ENCODE data around the gene SNCB. TPM values are rescaled to one million over a fixed set of nuclear protein-coding genes. Genes with fewer than 3 reads are reported as not detected.
A peak's percentile ranks its signal among the peaks of the same experiment; 100 is the strongest.

Gene SNCB
- total and polyA plus RNA-seq, 2 of the 8 experiments (the other 6 are each of a cell fraction or from before 2014, with no cell fraction given): 4.2 to 5.9 TPM

DNA sequence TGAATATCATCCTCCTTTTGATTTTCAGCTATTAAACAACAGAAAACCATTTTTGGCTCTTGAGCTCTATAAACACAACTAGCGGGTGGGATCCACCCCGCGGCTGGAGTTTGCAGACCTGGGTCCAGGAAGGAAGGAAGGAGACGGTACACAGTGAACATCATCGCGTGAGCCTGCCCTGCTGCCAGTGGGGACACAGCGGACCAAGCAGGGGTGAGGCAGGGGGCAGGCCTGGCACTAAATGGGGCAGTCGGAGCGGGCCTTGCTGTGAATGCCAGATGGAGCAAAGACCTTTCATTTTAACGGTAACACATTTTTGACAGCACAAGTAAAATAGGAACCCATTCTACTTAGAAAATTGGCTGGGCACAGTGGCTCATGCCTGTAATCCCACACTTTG is 31.3 kb upstream of the SNCB start:
- CTCF ChIA-PET (ENCODE audit: partially characterized antibody): interaction anchor here (0.7 to 35.1 kb wide), 42 partner anchors 7 to 451 kb away, joined by 3 to 859 read pairs (median 10); partner anchors contain the start of genes FGFR4 and HK3
- peaks cover 0 to 4% of the 10 kb centered on the region in 2 experiments for H4K20me1 ChIP-seq (replicated peaks in 1 of 2; ENCODE audit: control insufficient read depth in 1 of 2, insufficient read depth in 2 of 2, low read length in 2 of 2)
- H4K91ac ChIP-seq (replicated peaks; ENCODE audit: insufficient read length, low read length): peak overlapping the region; percentile 57
- no peak overlapping the region for H3K9ac ChIP-seq (replicated peaks in 1 of 4; ENCODE audit: extremely low read depth in 1 of 4, low read depth in 3 of 4, low read length in 3 of 4)
- no peaks in the 10 kb centered on the region for H3K9me3 ChIP-seq (ENCODE audit: insufficient read depth in 2 of 2, low read depth in 1 of 2, low read length in 1 of 2)
- H3K36me3 ChIP-seq (ENCODE audit: control insufficient read depth in 2 of 4, insufficient read depth in 4 of 4, low read length in 3 of 4): no peaks in the 10 kb centered on the region; a peak in 1 of 8 replicates
- peak overlapping the region; percentile 97; the same call in 1 of the 2 replicates for H2BK15ac ChIP-seq (ENCODE audit: low read length)
- H3K4me3 ChIP-seq (ENCODE audit: extremely low read depth in 1 of 4, insufficient read depth in 2 of 4, low read depth in 3 of 4, low read length in 4 of 4): no peak overlapping the region
- H2BK12ac ChIP-seq (ENCODE audit: low read depth, low read length): no peak overlapping the region
- DNase-seq (ENCODE audit: low read depth in 1 of 2, low spot score in 2 of 2) (no peak), FAIRE-seq (no peak)
- no peaks in the 10 kb centered on the region for H3K27me3 ChIP-seq (replicated peaks in 1 of 4; ENCODE audit: control insufficient read depth in 3 of 4, extremely low read depth in 1 of 4, insufficient read depth in 3 of 4, low read length in 3 of 4)
- H3K23ac ChIP-seq (ENCODE audit: insufficient read length): no peak overlapping the region
- WGBS, 2 experiments (ENCODE audit: extremely low coverage in 1 of 2, insufficient coverage in 1 of 2, insufficient read length in 1 of 2, insufficient replicate concordance in 2 of 2, low coverage in 1 of 2, low lambda C conversion rate in 2 of 2, missing lambda C conversion rate in 1 of 2): 92% methylated on average over 10 of the region's 10 CpGs; no CpG with 5 or more reads in 1 of the 2 experiments
- H2BK120ac ChIP-seq (replicated peaks; ENCODE audit: low read depth, low read length): no peak overlapping the region
- no peak overlapping the region for H4K5ac ChIP-seq (ENCODE audit: insufficient read length, low read depth, low read length)
- no peak overlapping the region for H2AFZ ChIP-seq (ENCODE audit: low read length)
- peaks cover 0 to 12% (median 8%) of the 10 kb centered on the region in 4 experiments; a peak in 6 of 7 replicates for H3K4me1 ChIP-seq (replicated peaks in 1 of 4; ENCODE audit: control insufficient read depth in 3 of 4, insufficient read depth in 4 of 4, low read length in 3 of 4)
- H3K18ac ChIP-seq (ENCODE audit: extremely low read depth, low read length): 0 out of 2 replicates have a peak overlapping the region, but pooled peaks have one; percentile 62
- H3K56ac ChIP-seq (replicated peaks; ENCODE audit: insufficient read length, low read depth, low read length): no peak overlapping the region
- POLR2A ChIA-PET (ENCODE audit: partially characterized antibody): interaction anchor here (0.6 to 1.7 kb wide), 3 partner anchors 8 to 135 kb away, joined by 4 to 6 read pairs (median 4); no protein-coding TSS in a partner anchor
- no peak overlapping the region for H3K14ac ChIP-seq (ENCODE audit: insufficient read length)
- no peaks in the 10 kb centered on the region for H3K79me1 ChIP-seq (ENCODE audit: low read depth, low read length)
- 0 out of 2 replicates have a peak overlapping the region, but pooled peaks have one; percentile 48 for H2BK20ac ChIP-seq (ENCODE audit: low read length)
- no peak overlapping the region for H3K4me2 ChIP-seq (ENCODE audit: insufficient read depth in 1 of 2, low read depth in 2 of 2, low read length in 2 of 2)
- no peak overlapping the region; the same call in 1 of the 2 replicates for H4K8ac ChIP-seq (ENCODE audit: extremely low read depth, insufficient read depth, low read length)
- H3K27ac ChIP-seq (ENCODE audit: low read depth, low read length): no peak overlapping the region
- H3K4ac ChIP-seq (replicated peaks; ENCODE audit: insufficient read length, low read depth, low read length): no peak overlapping the region
- H3K23me2 ChIP-seq (ENCODE audit: low read depth, low read length): peaks cover 4% of the 10 kb centered on the region; the same call in 1 of the 2 replicates
- no peaks in the 10 kb centered on the region for H3K79me2 ChIP-seq (ENCODE audit: control insufficient read depth in 1 of 2, insufficient read depth in 2 of 2, low read length in 2 of 2)
- no peak overlapping the region for H2BK5ac ChIP-seq (ENCODE audit: low read depth, low read length)
- no peak overlapping the region for H2AK5ac ChIP-seq (ENCODE audit: low read depth, low read length)
- TF ChIP-seq, protein P1, sequence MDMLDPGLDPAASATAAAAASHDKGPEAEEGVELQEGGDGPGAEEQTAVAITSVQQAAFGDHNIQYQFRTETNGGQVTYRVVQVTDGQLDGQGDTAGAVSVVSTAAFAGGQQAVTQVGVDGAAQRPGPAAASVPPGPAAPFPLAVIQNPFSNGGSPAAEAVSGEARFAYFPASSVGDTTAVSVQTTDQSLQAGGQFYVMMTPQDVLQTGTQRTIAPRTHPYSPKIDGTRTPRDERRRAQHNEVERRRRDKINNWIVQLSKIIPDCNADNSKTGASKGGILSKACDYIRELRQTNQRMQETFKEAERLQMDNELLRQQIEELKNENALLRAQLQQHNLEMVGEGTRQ (IDR thresholded peaks at IDR 0.05; ENCODE audit: low read length): no peak
- TF ChIP-seq, protein P2, sequence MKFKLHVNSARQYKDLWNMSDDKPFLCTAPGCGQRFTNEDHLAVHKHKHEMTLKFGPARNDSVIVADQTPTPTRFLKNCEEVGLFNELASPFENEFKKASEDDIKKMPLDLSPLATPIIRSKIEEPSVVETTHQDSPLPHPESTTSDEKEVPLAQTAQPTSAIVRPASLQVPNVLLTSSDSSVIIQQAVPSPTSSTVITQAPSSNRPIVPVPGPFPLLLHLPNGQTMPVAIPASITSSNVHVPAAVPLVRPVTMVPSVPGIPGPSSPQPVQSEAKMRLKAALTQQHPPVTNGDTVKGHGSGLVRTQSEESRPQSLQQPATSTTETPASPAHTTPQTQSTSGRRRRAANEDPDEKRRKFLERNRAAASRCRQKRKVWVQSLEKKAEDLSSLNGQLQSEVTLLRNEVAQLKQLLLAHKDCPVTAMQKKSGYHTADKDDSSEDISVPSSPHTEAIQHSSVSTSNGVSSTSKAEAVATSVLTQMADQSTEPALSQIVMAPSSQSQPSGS (IDR thresholded peaks at IDR 0.05; ENCODE audit: low read length): no peak
